K562 (cell line): ENCODE data around the gene PLAAT3. TPM values are rescaled to one million over a fixed set of nuclear protein-coding genes. Genes with fewer than 3 reads are reported as not detected.
A peak's percentile ranks its signal among the peaks of the same experiment; 100 is the strongest.

Source experiments
- CCNT2 ChIP-seq: IDR thresholded peaks from 2 replicates; pipeline ENCODE4 v1.6.1; 2011; ENCODE audit warnings: borderline replicate concordance, low read depth, mild to moderate bottlenecking, moderate library complexity, mixed read lengths, low read length; ENCODE audit not compliant: insufficient read length; ENCODE audit errors: extremely low read depth
- CTBP1 ChIP-seq: fragments of 450-650 bp; IDR thresholded peaks from 2 replicates; pipeline ENCODE4 v1.6.1; 2016; ENCODE audit warnings: borderline replicate concordance
- GTF2A2 ChIP-seq: IDR thresholded peaks from 2 replicates; pipeline ENCODE4 v1.6.1; 2016; ENCODE audit warnings: mild to moderate bottlenecking, missing genetic modification characterization, missing compliant biosample characterization
- HOXB6 ChIP-seq: fragments of 250-450 bp; sonication (Bioruptor Pico); IDR thresholded peaks from 2 replicates; pipeline ENCODE4 v1.5.1; 2022; ENCODE audit warnings: mild to moderate bottlenecking, borderline replicate concordance
- NRF1 ChIP-seq, 2 experiments: fragments of 450-650 bp; IDR thresholded peaks in 1 of 2; conservative IDR thresholded peaks in 1 of 2; 2 replicates each; pipeline ENCODE4 v1.6.1; 2014; ENCODE audit warnings: mild to moderate bottlenecking in 2 of 2
- PCBP2 ChIP-seq: fragments of 200-400 bp; formaldehyde crosslinking; IDR thresholded peaks from 2 replicates; pipeline ENCODE4 v1.6.1; 2018; ENCODE audit warnings: low read length, low read depth, mild to moderate bottlenecking, moderate library complexity; ENCODE audit not compliant: poor library complexity, severe bottlenecking
- POLR2A ChIP-seq: fragments of 450-650 bp; conservative IDR thresholded peaks from 2 replicates; pipeline ENCODE4 v1.6.1; 2016
- POLR2B ChIP-seq: fragments of 450-650 bp; IDR thresholded peaks from 2 replicates; pipeline ENCODE4 v1.6.1; 2018; ENCODE audit warnings: low read depth; ENCODE audit not compliant: partially characterized antibody
- PYGO2 ChIP-seq: fragments of 450-650 bp; IDR thresholded peaks from 2 replicates; pipeline ENCODE4 v1.6.1; 2016; ENCODE audit warnings: mild to moderate bottlenecking, missing genetic modification characterization, moderate library complexity, missing compliant biosample characterization
- SIX5 ChIP-seq, 2 experiments: IDR thresholded peaks; 2 replicates each; pipeline ENCODE4 v1.6.1; 2011; ENCODE audit warnings: low read length in 2 of 2, borderline replicate concordance in 1 of 2, low read depth in 1 of 2, mild to moderate bottlenecking in 1 of 2, moderate library complexity in 1 of 2; ENCODE audit not compliant: insufficient read depth in 1 of 2
- TAF1 ChIP-seq: IDR thresholded peaks from 2 replicates; pipeline ENCODE4 v1.6.1; 2011; ENCODE audit warnings: mild to moderate bottlenecking, low read length, moderate library complexity; ENCODE audit not compliant: insufficient read depth, control insufficient read depth, severe bottlenecking; ENCODE audit errors: extremely low read depth
- TCF3 ChIP-seq: sonication (generic); formaldehyde crosslinking; IDR thresholded peaks from 2 replicates; pipeline ENCODE4 v1.4.0; 2020; ENCODE audit warnings: mild to moderate bottlenecking, missing genetic modification reagents
- XRCC5 ChIP-seq: fragments of 200-400 bp; formaldehyde crosslinking; IDR thresholded peaks from 2 replicates; pipeline ENCODE4 v1.6.1; 2017; ENCODE audit warnings: low read depth, mild to moderate bottlenecking, low read length
- ZNF175 ChIP-seq: fragments of 200-800 bp; sonication (Bioruptor generic); IDR thresholded peaks from 2 replicates; pipeline ENCODE4 v1.6.1; 2016; ENCODE audit warnings: low read depth, mild to moderate bottlenecking, missing genetic modification characterization, missing compliant biosample characterization
- ZNF354B ChIP-seq: fragments of 250-450 bp; sonication (Bioruptor Pico); IDR thresholded peaks from 2 replicates; pipeline ENCODE4 v1.4.0; 2020
- ZNF41 ChIP-seq: fragments of 250-450 bp; sonication (Bioruptor Pico); conservative IDR thresholded peaks from 2 replicates; pipeline ENCODE4 v1.4.0; 2020; ENCODE audit warnings: mild to moderate bottlenecking
- ZNF507 ChIP-seq: conservative IDR thresholded peaks from 2 replicates; pipeline ENCODE4 v1.6.1; 2017; ENCODE audit warnings: missing genetic modification characterization, missing compliant biosample characterization
- ZNF764 ChIP-seq: fragments of 250-450 bp; sonication (Bioruptor Pico); IDR thresholded peaks from 2 replicates; pipeline ENCODE4 v1.4.0; 2020; ENCODE audit warnings: low read depth, mild to moderate bottlenecking, moderate library complexity
- ZNF830 ChIP-seq: fragments of 250-450 bp; sonication (Bioruptor Pico); IDR thresholded peaks from 2 replicates; pipeline ENCODE4 v1.5.0; 2021; ENCODE audit warnings: mild to moderate bottlenecking
- ZSCAN29 ChIP-seq: fragments of 450-650 bp; IDR thresholded peaks from 2 replicates; pipeline ENCODE4 v1.6.1; 2017
- polyA plus RNA-seq, 8 experiments: library from polyadenylated mRNA; depleted of rRNA in 4 of 8; stranded (reverse) in 5 of 8; unstranded in 3 of 8; fragments of >200 nt; fragmentation: Nextera tagmentation in 2 of 8; fragmentation: Illumina TruSeq in 1 of 8; extraction: Ambion mirVana in 2 of 8; extraction: Trizol in 1 of 8; gene quantifications; 2 replicates each; pipeline versions ENCODE4 v1.2.1 to v1.2.3, GENCODE V29; 2011 to 2014; ENCODE audit warnings: inconsistent platforms in 1 of 8, missing spikeins in 1 of 8
- total RNA-seq, 7 experiments: library from RNA; depleted of rRNA in 6 of 7; stranded (reverse); fragments of >200 nt in 6 of 7; fragmentation: Illumina TruSeq in 2 of 7; extraction: Trizol in 2 of 7; gene quantifications; 2 replicates each; pipeline versions ENCODE4 v1.2.1 to v1.2.3, GENCODE V29; 2011 to 2021; ENCODE audit warnings: low replicate concordance in 1 of 7
- TF ChIP-seq, protein P1 (sequence below): fragments of 450-650 bp; IDR thresholded peaks from 2 replicates; pipeline ENCODE4 v1.6.1; 2017; ENCODE audit warnings: antibody characterized with exemption
- TF ChIP-seq, protein P2 (sequence below): fragments of 250-450 bp; sonication (Bioruptor Pico); IDR thresholded peaks from 2 replicates; pipeline ENCODE4 v1.4.0; 2020; ENCODE audit warnings: mild to moderate bottlenecking, moderate library complexity
- TF ChIP-seq, protein P3 (sequence below): fragments of 250-450 bp; sonication (Bioruptor Pico); IDR thresholded peaks from 2 replicates; pipeline ENCODE4 v1.8.0; 2021; ENCODE audit warnings: mild to moderate bottlenecking, moderate library complexity

The PLAAT3 gene
- total and polyA plus RNA-seq, 9 of the 15 experiments (the other 6 are each of a cell fraction or from before 2014, with no cell fraction given), result 0.80 to 2.7 (median 1.4) TPM

DNA sequence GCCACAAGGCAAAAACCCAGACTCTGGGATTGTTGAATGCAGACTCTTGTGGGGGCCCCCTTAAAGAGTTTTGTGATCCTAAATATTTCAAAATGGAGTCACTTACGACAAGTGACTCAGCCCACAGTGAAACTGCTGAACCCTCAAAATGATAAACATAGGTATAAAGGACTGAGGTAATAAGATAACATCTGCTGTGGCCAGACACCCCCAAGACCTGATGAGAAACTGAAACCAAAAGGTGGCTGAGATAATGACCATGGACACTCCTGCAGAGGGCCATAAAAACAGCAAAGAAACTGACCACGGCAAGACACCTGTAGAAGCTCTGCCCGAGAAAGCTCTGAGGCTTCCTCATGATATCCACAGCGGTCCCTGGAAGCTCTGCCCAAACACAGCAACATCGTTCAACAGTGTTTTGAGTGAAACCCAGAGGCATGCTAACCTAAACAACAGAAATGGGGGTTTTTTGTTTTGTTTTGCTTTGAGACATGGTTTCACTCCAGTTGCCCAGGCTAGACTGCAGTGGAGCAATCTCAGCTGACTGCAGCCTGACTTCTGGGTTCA, 79.3 kb downstream of the PLAAT3 start (continued):
- TF ChIP-seq, protein P1, sequence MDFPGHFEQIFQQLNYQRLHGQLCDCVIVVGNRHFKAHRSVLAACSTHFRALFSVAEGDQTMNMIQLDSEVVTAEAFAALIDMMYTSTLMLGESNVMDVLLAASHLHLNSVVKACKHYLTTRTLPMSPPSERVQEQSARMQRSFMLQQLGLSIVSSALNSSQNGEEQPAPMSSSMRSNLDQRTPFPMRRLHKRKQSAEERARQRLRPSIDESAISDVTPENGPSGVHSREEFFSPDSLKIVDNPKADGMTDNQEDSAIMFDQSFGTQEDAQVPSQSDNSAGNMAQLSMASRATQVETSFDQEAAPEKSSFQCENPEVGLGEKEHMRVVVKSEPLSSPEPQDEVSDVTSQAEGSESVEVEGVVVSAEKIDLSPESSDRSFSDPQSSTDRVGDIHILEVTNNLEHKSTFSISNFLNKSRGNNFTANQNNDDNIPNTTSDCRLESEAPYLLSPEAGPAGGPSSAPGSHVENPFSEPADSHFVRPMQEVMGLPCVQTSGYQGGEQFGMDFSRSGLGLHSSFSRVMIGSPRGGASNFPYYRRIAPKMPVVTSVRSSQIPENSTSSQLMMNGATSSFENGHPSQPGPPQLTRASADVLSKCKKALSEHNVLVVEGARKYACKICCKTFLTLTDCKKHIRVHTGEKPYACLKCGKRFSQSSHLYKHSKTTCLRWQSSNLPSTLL, result no peak
- no peak for TF ChIP-seq CCNT2
- TF ChIP-seq CTBP1, result peak; percentile 10; the same call in 1 of the 2 replicates
- TF ChIP-seq ZNF41 (CRISPR knock-in tag), result peak; percentile 97
- no peak for TF ChIP-seq ZSCAN29
- TF ChIP-seq SIX5 (IDR thresholded peaks at IDR 0.05; ENCODE audit: borderline replicate concordance in 1 of 2, insufficient read depth in 1 of 2, low read depth in 1 of 2, low read length in 2 of 2), result no peak
- peak; percentile 93 for TF ChIP-seq ZNF354B (CRISPR knock-in tag)
- peak; percentile 76 for TF ChIP-seq ZNF507
- TF ChIP-seq PCBP2, result no peak
- peak; percentile 98 for TF ChIP-seq PYGO2 (tag)
- TF ChIP-seq ZNF175, result peak; percentile 100
- TF ChIP-seq TAF1, result no peak
- peak; percentile 98 for TF ChIP-seq GTF2A2 (tag)
- TF ChIP-seq XRCC5, result no peak
- TF ChIP-seq POLR2A, result no peak
- peak; percentile 88; the same call in 1 of the 2 replicates for TF ChIP-seq ZNF830 (CRISPR knock-in tag)
- TF ChIP-seq HOXB6 (CRISPR knock-in tag), result peak; percentile 86; the same call in 1 of the 2 replicates
- TF ChIP-seq POLR2B, result no peak
- TF ChIP-seq NRF1 (conservative IDR thresholded peaks at IDR 0.05 in 1 of 2, IDR thresholded peaks at IDR 0.05 in 1 of 2), result no peak
- TF ChIP-seq, protein P2, sequence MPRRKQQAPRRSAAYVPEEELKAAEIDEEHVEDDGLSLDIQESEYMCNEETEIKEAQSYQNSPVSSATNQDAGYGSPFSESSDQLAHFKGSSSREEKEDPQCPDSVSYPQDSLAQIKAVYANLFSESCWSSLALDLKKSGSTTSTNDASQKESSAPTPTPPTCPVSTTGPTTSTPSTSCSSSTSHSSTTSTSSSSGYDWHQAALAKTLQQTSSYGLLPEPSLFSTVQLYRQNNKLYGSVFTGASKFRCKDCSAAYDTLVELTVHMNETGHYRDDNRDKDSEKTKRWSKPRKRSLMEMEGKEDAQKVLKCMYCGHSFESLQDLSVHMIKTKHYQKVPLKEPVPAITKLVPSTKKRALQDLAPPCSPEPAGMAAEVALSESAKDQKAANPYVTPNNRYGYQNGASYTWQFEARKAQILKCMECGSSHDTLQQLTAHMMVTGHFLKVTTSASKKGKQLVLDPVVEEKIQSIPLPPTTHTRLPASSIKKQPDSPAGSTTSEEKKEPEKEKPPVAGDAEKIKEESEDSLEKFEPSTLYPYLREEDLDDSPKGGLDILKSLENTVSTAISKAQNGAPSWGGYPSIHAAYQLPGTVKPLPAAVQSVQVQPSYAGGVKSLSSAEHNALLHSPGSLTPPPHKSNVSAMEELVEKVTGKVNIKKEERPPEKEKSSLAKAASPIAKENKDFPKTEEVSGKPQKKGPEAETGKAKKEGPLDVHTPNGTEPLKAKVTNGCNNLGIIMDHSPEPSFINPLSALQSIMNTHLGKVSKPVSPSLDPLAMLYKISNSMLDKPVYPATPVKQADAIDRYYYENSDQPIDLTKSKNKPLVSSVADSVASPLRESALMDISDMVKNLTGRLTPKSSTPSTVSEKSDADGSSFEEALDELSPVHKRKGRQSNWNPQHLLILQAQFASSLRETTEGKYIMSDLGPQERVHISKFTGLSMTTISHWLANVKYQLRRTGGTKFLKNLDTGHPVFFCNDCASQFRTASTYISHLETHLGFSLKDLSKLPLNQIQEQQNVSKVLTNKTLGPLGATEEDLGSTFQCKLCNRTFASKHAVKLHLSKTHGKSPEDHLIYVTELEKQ (CRISPR knock-in tag), result peak; percentile 98
- no peak for TF ChIP-seq ZNF764 (CRISPR knock-in tag)
- peak; percentile 47 for TF ChIP-seq TCF3 (CRISPR knock-in tag)
- TF ChIP-seq, protein P3, sequence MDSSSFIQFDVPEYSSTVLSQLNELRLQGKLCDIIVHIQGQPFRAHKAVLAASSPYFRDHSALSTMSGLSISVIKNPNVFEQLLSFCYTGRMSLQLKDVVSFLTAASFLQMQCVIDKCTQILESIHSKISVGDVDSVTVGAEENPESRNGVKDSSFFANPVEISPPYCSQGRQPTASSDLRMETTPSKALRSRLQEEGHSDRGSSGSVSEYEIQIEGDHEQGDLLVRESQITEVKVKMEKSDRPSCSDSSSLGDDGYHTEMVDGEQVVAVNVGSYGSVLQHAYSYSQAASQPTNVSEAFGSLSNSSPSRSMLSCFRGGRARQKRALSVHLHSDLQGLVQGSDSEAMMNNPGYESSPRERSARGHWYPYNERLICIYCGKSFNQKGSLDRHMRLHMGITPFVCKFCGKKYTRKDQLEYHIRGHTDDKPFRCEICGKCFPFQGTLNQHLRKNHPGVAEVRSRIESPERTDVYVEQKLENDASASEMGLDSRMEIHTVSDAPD (CRISPR knock-in tag), result peak; percentile 94
